ENCODE results near the gene DLGAP4.

The DLGAP4 gene

GRCh38 chr20:36572701-36573102, 266.6 kb downstream of the DLGAP4 start:
- ATAC-seq, result no peak
- TF ChIP-seq CSDC2 (CRISPR knock-in tag; IDR thresholded peaks at IDR 0.05), result no peak
- no peak for TF ChIP-seq GLIS3 (CRISPR knock-in tag; IDR thresholded peaks at IDR 0.05)
- TF ChIP-seq BACH2 (CRISPR knock-in tag; IDR thresholded peaks at IDR 0.05; ENCODE audit: borderline replicate concordance), result no peak
- TF ChIP-seq TOX (CRISPR knock-in tag; IDR thresholded peaks at IDR 0.05; ENCODE audit: borderline replicate concordance), result no peak
- TF ChIP-seq RARB (CRISPR knock-in tag; IDR thresholded peaks at IDR 0.05), result no peak
- TF ChIP-seq ZNF8 (CRISPR knock-in tag; IDR thresholded peaks at IDR 0.05), result no peak
- TF ChIP-seq OSR1 (CRISPR knock-in tag; IDR thresholded peaks at IDR 0.05), result no peak
- TF ChIP-seq ESRRG (CRISPR knock-in tag; IDR thresholded peaks at IDR 0.05), result no peak

GRCh38 chr20:36573103-36573797, 267.1 kb downstream of the DLGAP4 start, which contains the start of gene TGIF2:
TGIF2 (plus strand) TSS chr20:36573597; CDS start chr20:36578775, 5,178 bp downstream.
- ATAC-seq, result peak; percentile 40
- TF ChIP-seq RARB (CRISPR knock-in tag; IDR thresholded peaks at IDR 0.05) (no peak), ZC3H10 (CRISPR knock-in tag; IDR thresholded peaks at IDR 0.05) (no peak), PATZ1 (CRISPR knock-in tag; IDR thresholded peaks at IDR 0.05; ENCODE audit: borderline replicate concordance) (peak; percentile 25; the same call in 1 of the 2 replicates), ARNTL (CRISPR knock-in tag; IDR thresholded peaks at IDR 0.05; ENCODE audit: borderline replicate concordance, low read depth) (no peak), TCF4 (CRISPR knock-in tag; IDR thresholded peaks at IDR 0.05; ENCODE audit: borderline replicate concordance) (no peak), CSDC2 (CRISPR knock-in tag; IDR thresholded peaks at IDR 0.05) (peak; percentile 83), BACH2 (CRISPR knock-in tag; IDR thresholded peaks at IDR 0.05; ENCODE audit: borderline replicate concordance) (no peak), ZNF565 (CRISPR knock-in tag; conservative IDR thresholded peaks at IDR 0.05; ENCODE audit: low read depth) (no peak), ZFP3 (CRISPR knock-in tag; IDR thresholded peaks at IDR 0.05) (peak; percentile 73; the same call in 1 of the 2 replicates), SNAI2 (CRISPR knock-in tag; IDR thresholded peaks at IDR 0.05) (peak; percentile 76; the same call in 1 of the 2 replicates), GLIS3 (CRISPR knock-in tag; IDR thresholded peaks at IDR 0.05) (no peak), TSHZ2 (CRISPR knock-in tag; IDR thresholded peaks at IDR 0.05) (peak; percentile 61; the same call in 1 of the 2 replicates)

GRCh38 chr20:36573798-36574365, 267.7 kb downstream of the DLGAP4 start:
- peak; percentile 7 for ATAC-seq
- TF ChIP-seq OSR1 (CRISPR knock-in tag; IDR thresholded peaks at IDR 0.05) (no peak), CREB5 (CRISPR knock-in tag; IDR thresholded peaks at IDR 0.05; ENCODE audit: low read depth) (no peak), PATZ1 (CRISPR knock-in tag; IDR thresholded peaks at IDR 0.05; ENCODE audit: borderline replicate concordance) (peak; percentile 96; the same call in 1 of the 2 replicates), ZFP3 (CRISPR knock-in tag; IDR thresholded peaks at IDR 0.05) (no peak), TSHZ2 (CRISPR knock-in tag; IDR thresholded peaks at IDR 0.05) (no peak), ZNF8 (CRISPR knock-in tag; IDR thresholded peaks at IDR 0.05) (no peak), ZFP30 (CRISPR knock-in tag; IDR thresholded peaks at IDR 0.05) (no peak)

All from SK-N-SH treated with all-trans-retinoic acid at 6 μM for 48 hours (cell line).